ENCODE data around the gene WDR27. TPM values are rescaled to one million over a fixed set of nuclear protein-coding genes. Genes with fewer than 3 reads are reported as not detected.

WDR27 gene
- total RNA-seq, 4 donors from 2014 or later, result 23.1 to 101 (median 75.8) TPM

GRCh38 chr6:169738204-169738975 lies 36.6 kb upstream of the WDR27 start:
- H3K4me3 ChIP-seq, result no peak overlapping the region
- H3K4me1 ChIP-seq, result no peaks in the 10 kb centered on the region
- no peaks in the 10 kb centered on the region for H3K9me3 ChIP-seq
- H3K27me3 ChIP-seq, result no peaks in the 10 kb centered on the region
- TF ChIP-seq CTCF (IDR thresholded peaks at IDR 0.05) (no peak), POLR2A (IDR thresholded peaks at IDR 0.05) (no peak)
- H3K36me3 ChIP-seq, result no peaks in the 10 kb centered on the region
- H3K27ac ChIP-seq, result no peak overlapping the region
- no peak for DNase-seq

GRCh38 chr6:169729961-169730360 lies 28.1 kb upstream of the WDR27 start:
- Histone ChIP-seq H3K9me3 (no peaks in the 10 kb centered on the region), H3K27ac (no peak overlapping the region), H3K36me3 (no peaks in the 10 kb centered on the region), H3K4me1 (peaks cover 0 to 7% (median 2%) of the 10 kb centered on the region in 4 donors), H3K4me3 (no peak overlapping the region), H3K27me3 (no peaks in the 10 kb centered on the region)
- TF ChIP-seq POLR2A (IDR thresholded peaks at IDR 0.05) (no peak), CTCF (IDR thresholded peaks at IDR 0.05) (no peak)
- DNase-seq, result no peak

GRCh38 chr6:169726963-169727362 lies 25.1 kb upstream of the WDR27 start:
- peaks cover 0 to 18% (median 4%) of the 10 kb centered on the region in 4 donors for H3K4me1 ChIP-seq
- no peaks in the 10 kb centered on the region for H3K27me3 ChIP-seq
- no peak for DNase-seq
- no peaks in the 10 kb centered on the region for H3K9me3 ChIP-seq
- H3K36me3 ChIP-seq, result no peaks in the 10 kb centered on the region
- no peak for TF ChIP-seq CTCF (IDR thresholded peaks at IDR 0.05)
- TF ChIP-seq POLR2A (IDR thresholded peaks at IDR 0.05), result no peak
- H3K4me3 ChIP-seq, result no peak overlapping the region
- H3K27ac ChIP-seq, result no peak overlapping the region

- Histone ChIP-seq H3K9me3 (no peaks in the 10 kb centered on the region), H3K36me3 (no peaks in the 10 kb centered on the region), H3K27ac (no peak overlapping the region), H3K4me3 (no peak overlapping the region), H3K4me1 (peaks cover 0 to 27% (median 6%) of the 10 kb centered on the region in 4 donors), H3K27me3 (no peaks in the 10 kb centered on the region)
- TF ChIP-seq POLR2A (IDR thresholded peaks at IDR 0.05), result no peak
- DNase-seq, result no peak
Observed at GRCh38 chr6:169726049-169726400, 24.2 kb upstream of the WDR27 start.

- DNase-seq, result peak; percentile 34 to 75 (median 58)
- Histone ChIP-seq H3K27me3 (no peaks in the 10 kb centered on the region), H3K9me3 (no peaks in the 10 kb centered on the region), H3K4me1 (peaks cover 0 to 27% (median 6%) of the 10 kb centered on the region in 4 donors), H3K36me3 (no peaks in the 10 kb centered on the region), H3K4me3 (peak overlapping the region; percentile 72 to 91 (median 79)), H3K27ac (peak overlapping the region; percentile 83 to 96 (median 92))
- TF ChIP-seq POLR2A (IDR thresholded peaks at IDR 0.05) (peak in 1 of 2 donors; percentile 35), CTCF (IDR thresholded peaks at IDR 0.05) (no peak)
Observed at GRCh38 chr6:169725125-169726048, 23.6 kb upstream of the WDR27 start.
